ENCODE data around the gene ZFYVE9. TPM values are rescaled to one million over a fixed set of nuclear protein-coding genes. Genes with fewer than 3 reads are reported as not detected.

The ZFYVE9 gene
- total and polyA plus RNA-seq, 12 donors: 3.4 to 28.9 (median 22.2) TPM

DNA sequence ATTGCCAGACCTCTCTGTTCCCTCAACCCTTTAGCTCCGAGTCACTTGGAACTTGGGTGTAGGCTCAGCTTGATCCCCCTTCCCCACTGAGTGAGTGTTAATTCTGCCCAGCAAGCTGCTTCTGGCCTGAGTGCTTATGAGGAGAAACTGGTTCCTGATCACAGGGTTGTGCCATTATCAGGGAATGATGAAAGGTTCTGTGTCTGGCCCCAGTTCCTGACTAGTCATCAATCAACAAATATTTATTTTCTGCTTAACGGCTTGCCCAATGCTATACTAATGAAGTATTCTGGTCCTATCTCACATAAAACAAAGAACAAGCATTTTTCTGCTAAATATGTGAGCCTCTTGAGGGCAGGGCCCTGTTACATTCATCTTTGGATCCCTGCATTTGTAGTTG is 203.4 kb downstream of the ZFYVE9 start:
- Histone ChIP-seq H3K36me3 (replicated peaks in 1 of 2) (no peaks in the 10 kb centered on the region), H3K27ac (no peak overlapping the region), H3K4me1 (replicated peaks in 1 of 2) (no peaks in the 10 kb centered on the region), H3K4me3 (no peak overlapping the region), H3K27me3 (no peaks in the 10 kb centered on the region), H3K9me3 (replicated peaks in 1 of 3) (no peaks in the 10 kb centered on the region)
- 60 to 90% (median 83%) methylated on average over 2 of the region's 2 CpGs for WGBS, 4 donors
- TF ChIP-seq, protein P1, sequence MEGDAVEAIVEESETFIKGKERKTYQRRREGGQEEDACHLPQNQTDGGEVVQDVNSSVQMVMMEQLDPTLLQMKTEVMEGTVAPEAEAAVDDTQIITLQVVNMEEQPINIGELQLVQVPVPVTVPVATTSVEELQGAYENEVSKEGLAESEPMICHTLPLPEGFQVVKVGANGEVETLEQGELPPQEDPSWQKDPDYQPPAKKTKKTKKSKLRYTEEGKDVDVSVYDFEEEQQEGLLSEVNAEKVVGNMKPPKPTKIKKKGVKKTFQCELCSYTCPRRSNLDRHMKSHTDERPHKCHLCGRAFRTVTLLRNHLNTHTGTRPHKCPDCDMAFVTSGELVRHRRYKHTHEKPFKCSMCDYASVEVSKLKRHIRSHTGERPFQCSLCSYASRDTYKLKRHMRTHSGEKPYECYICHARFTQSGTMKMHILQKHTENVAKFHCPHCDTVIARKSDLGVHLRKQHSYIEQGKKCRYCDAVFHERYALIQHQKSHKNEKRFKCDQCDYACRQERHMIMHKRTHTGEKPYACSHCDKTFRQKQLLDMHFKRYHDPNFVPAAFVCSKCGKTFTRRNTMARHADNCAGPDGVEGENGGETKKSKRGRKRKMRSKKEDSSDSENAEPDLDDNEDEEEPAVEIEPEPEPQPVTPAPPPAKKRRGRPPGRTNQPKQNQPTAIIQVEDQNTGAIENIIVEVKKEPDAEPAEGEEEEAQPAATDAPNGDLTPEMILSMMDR (IDR thresholded peaks at IDR 0.05): no peak
- TF ChIP-seq POLR2A (IDR thresholded peaks at IDR 0.05): no peak
- no peak for DNase-seq
- intact Hi-C loops (cut with DNase I): no loop called here

DNA sequence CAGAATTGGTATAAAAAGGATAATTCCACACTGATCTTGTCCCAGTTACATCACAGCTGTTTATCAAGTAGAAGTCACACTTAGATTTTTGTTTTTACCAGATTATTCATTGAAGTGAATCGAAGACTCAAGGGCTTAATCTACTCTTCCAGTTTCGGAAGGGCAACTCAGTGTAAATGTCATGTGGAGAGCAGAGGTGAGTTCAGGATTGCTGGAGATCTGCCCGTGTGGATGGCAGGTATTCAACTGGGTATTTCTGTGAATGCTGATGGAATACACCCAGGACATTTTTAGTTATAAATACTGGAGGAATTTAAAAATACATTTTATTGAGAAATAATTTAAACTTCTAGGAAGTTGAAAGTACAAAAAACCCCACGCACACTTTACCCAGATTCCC is 204.8 kb downstream of the ZFYVE9 start:
- H3K4me1 ChIP-seq (replicated peaks in 1 of 2): no peaks in the 10 kb centered on the region
- intact Hi-C loops (cut with DNase I): no loop called here
- TF ChIP-seq, protein P1 (IDR thresholded peaks at IDR 0.05): no peak
- TF ChIP-seq POLR2A (IDR thresholded peaks at IDR 0.05): no peak
- H3K4me3 ChIP-seq: no peak overlapping the region
- H3K36me3 ChIP-seq (replicated peaks in 1 of 2): no peaks in the 10 kb centered on the region
- WGBS, 4 donors: 78 to 83% (median 81%) methylated on average over 4 of the region's 4 CpGs
- H3K9me3 ChIP-seq (replicated peaks in 1 of 3): no peaks in the 10 kb centered on the region
- H3K27me3 ChIP-seq: no peaks in the 10 kb centered on the region
- H3K27ac ChIP-seq: no peak overlapping the region
- DNase-seq: no peak

DNA sequence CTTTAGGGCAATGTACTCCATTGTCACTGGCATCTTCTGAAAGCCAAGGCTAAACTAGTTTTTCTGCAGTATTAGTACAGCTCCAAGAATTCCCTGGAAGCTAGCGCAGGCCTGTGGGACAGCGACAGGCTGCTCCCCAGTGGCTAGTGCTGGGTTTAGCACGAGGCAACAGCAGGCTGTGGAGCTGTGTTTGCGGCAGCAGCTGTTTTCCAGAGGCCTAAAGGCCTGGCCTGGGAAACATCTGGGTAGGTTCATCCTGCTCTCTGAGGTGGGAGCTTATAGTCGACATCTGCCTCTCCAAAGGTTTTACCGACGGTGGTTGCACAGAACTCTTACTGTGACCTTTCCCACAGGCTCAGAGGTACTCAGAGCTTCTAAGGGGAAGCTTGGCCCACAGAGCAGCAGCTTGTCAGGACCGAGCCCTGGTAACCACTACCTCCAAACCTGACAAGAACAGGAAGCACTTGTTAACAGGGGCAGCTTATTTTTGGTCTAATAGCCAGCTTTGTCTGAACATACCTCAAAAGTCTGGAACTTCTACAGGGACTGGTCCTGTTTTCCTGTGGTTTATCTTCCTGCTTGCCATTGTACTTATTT is 206.9 kb downstream of the ZFYVE9 start:
- intact Hi-C loops (cut with DNase I): no loop called here
- H3K36me3 ChIP-seq (replicated peaks in 1 of 2): peaks cover 0 to 21% of the 10 kb centered on the region in 2 donors

DNA sequence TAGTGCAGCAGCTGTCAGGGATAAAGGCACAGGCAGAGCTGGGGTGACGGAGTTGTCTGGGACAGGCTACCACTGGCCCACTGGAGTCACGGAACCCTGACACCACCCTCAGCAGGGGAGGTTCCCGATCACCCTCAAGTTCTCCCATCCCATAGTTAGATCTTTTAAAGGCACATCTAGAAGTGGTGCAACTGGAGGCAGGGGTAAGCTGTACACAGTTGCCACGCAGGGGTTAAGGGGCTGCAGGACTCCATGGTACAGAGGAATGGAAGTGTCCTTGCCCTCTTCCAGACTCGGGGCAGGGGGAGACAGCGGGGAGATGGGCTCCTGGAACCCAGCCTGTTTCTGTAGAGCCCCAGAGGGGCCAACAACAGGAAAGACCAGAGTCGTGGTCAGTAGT is 210.8 kb downstream of the ZFYVE9 start:
- Histone ChIP-seq H3K36me3 (replicated peaks in 1 of 2) (peaks cover 0 to 60% of the 10 kb centered on the region in 2 donors), H3K4me3 (no peak overlapping the region)
- DNase-seq: no peak

More for the DNA sequence above, 206.9 kb downstream of the ZFYVE9 start:
- H3K27me3 ChIP-seq: no peaks in the 10 kb centered on the region
- 39 to 42% (median 40%) methylated on average over 7 to 8 of the region's 8 CpGs for WGBS, 4 donors
- peak in 5 of 7 donors; percentile 40 to 79 (median 48) for DNase-seq
- H3K4me1 ChIP-seq (replicated peaks in 1 of 2): no peaks in the 10 kb centered on the region
- no peak for TF ChIP-seq POLR2A (IDR thresholded peaks at IDR 0.05)
- TF ChIP-seq, protein P1 (IDR thresholded peaks at IDR 0.05): peak in 4 of 6 experiments; percentile 25 to 36 (median 30)
- no peaks in the 10 kb centered on the region for H3K9me3 ChIP-seq (replicated peaks in 1 of 3)
- no peak overlapping the region for H3K4me3 ChIP-seq
- H3K27ac ChIP-seq: peak overlapping the region in 1 of 5 donors; percentile 6

More for the DNA sequence above, 210.8 kb downstream of the ZFYVE9 start:
- Histone ChIP-seq H3K27me3 (no peaks in the 10 kb centered on the region), H3K9me3 (replicated peaks in 1 of 3) (no peaks in the 10 kb centered on the region), H3K4me1 (replicated peaks in 1 of 2) (no peaks in the 10 kb centered on the region), H3K27ac (no peak overlapping the region)
- TF ChIP-seq POLR2A (IDR thresholded peaks at IDR 0.05): no peak
- TF ChIP-seq, protein P1 (IDR thresholded peaks at IDR 0.05): no peak
- intact Hi-C loops (cut with DNase I): no loop called here
- WGBS, 4 donors: 68 to 94% (median 79%) methylated on average over 6 to 7 of the region's 7 CpGs

All from adrenal gland (tissue), 12 donors.